Measurements from ENCODE around the gene ENGASE. TPM values are rescaled to one million over a fixed set of nuclear protein-coding genes. Genes with fewer than 3 reads are reported as not detected.

ENGASE gene
- total and polyA plus RNA-seq, 2 of the 8 experiments (the other 6 are each of a cell fraction or from before 2014, with no cell fraction given) = 9.3 to 36.1 TPM

GRCh38 chr17:79091226-79091670, 16.6 kb downstream of the ENGASE start:
- no peaks in the 10 kb centered on the region for H3K79me2 ChIP-seq (ENCODE audit: control insufficient read depth in 1 of 2, insufficient read depth in 2 of 2, low read length in 2 of 2)
- DNase-seq (ENCODE audit: low read depth in 1 of 2, low spot score in 2 of 2) (no peak), FAIRE-seq (no peak)
- POLR2A ChIA-PET (ENCODE audit: partially characterized antibody) = interaction anchor here (0.8 kb wide), 1 partner anchor 23 kb away, joined by 3 read pairs; no protein-coding TSS in a partner anchor
- H3K18ac ChIP-seq (ENCODE audit: extremely low read depth, low read length) = no peak overlapping the region
- H2BK5ac ChIP-seq (ENCODE audit: low read depth, low read length) = no peak overlapping the region
- no peak overlapping the region for H4K8ac ChIP-seq (ENCODE audit: extremely low read depth, insufficient read depth, low read length)
- CTCF ChIA-PET (ENCODE audit: partially characterized antibody) = interaction anchor here (0.6 to 11.5 kb wide), 7 partner anchors 9 to 310 kb away, joined by 3 to 291 read pairs (median 5); no protein-coding TSS in a partner anchor
- no peak overlapping the region for H3K9ac ChIP-seq (replicated peaks in 1 of 4; ENCODE audit: extremely low read depth in 1 of 4, low read depth in 3 of 4, low read length in 3 of 4)
- H4K5ac ChIP-seq (ENCODE audit: insufficient read length, low read depth, low read length) = no peak overlapping the region
- no peak overlapping the region for H3K56ac ChIP-seq (replicated peaks; ENCODE audit: insufficient read length, low read depth, low read length)
- H2BK15ac ChIP-seq (ENCODE audit: low read length) = no peak overlapping the region
- no peak overlapping the region for H2AFZ ChIP-seq (ENCODE audit: low read length)
- no peaks in the 10 kb centered on the region for H3K79me1 ChIP-seq (ENCODE audit: low read depth, low read length)
- no peak overlapping the region for H3K27ac ChIP-seq (ENCODE audit: low read depth, low read length)
- H3K4me3 ChIP-seq (ENCODE audit: extremely low read depth in 1 of 4, insufficient read depth in 2 of 4, low read depth in 3 of 4, low read length in 4 of 4) = no peak overlapping the region
- H3K27me3 ChIP-seq (replicated peaks in 1 of 4; ENCODE audit: control insufficient read depth in 3 of 4, extremely low read depth in 1 of 4, insufficient read depth in 3 of 4, low read length in 3 of 4) = no peaks in the 10 kb centered on the region
- H3K4ac ChIP-seq (replicated peaks; ENCODE audit: insufficient read length, low read depth, low read length) = no peak overlapping the region
- H2BK20ac ChIP-seq (ENCODE audit: low read length) = no peak overlapping the region
- WGBS, 2 experiments (ENCODE audit: extremely low coverage in 1 of 2, insufficient coverage in 1 of 2, insufficient read length in 1 of 2, insufficient replicate concordance in 2 of 2, low coverage in 1 of 2, low lambda C conversion rate in 2 of 2, missing lambda C conversion rate in 1 of 2) = 92% methylated on average over 7 of the region's 10 CpGs; no CpG with 5 or more reads in 1 of the 2 experiments
- no peak overlapping the region for H3K4me2 ChIP-seq (ENCODE audit: insufficient read depth in 1 of 2, low read depth in 2 of 2, low read length in 2 of 2)
- H4K91ac ChIP-seq (replicated peaks; ENCODE audit: insufficient read length, low read length) = no peak overlapping the region
- no peak overlapping the region for H3K23ac ChIP-seq (ENCODE audit: insufficient read length)
- no peaks in the 10 kb centered on the region for H3K4me1 ChIP-seq (replicated peaks in 1 of 4; ENCODE audit: control insufficient read depth in 3 of 4, insufficient read depth in 4 of 4, low read length in 3 of 4)
- no peaks in the 10 kb centered on the region for H3K9me3 ChIP-seq (ENCODE audit: insufficient read depth in 2 of 2, low read depth in 1 of 2, low read length in 1 of 2)
- H3K23me2 ChIP-seq (ENCODE audit: low read depth, low read length) = no peaks in the 10 kb centered on the region
- peaks cover 3 to 8% of the 10 kb centered on the region in 2 experiments for H4K20me1 ChIP-seq (replicated peaks in 1 of 2; ENCODE audit: control insufficient read depth in 1 of 2, insufficient read depth in 2 of 2, low read length in 2 of 2)
- no peak overlapping the region for H2BK120ac ChIP-seq (replicated peaks; ENCODE audit: low read depth, low read length)
- H2BK12ac ChIP-seq (ENCODE audit: low read depth, low read length) = no peak overlapping the region
- no peak overlapping the region for H2AK5ac ChIP-seq (ENCODE audit: low read depth, low read length)
- no peaks in the 10 kb centered on the region; a peak in 2 of 8 replicates for H3K36me3 ChIP-seq (ENCODE audit: control insufficient read depth in 2 of 4, insufficient read depth in 4 of 4, low read length in 3 of 4)
- no peak overlapping the region for H3K14ac ChIP-seq (ENCODE audit: insufficient read length)
- TF ChIP-seq KDM5A (IDR thresholded peaks at IDR 0.05; ENCODE audit: low read length) = no peak
- TF ChIP-seq POLR2AphosphoS5 (IDR thresholded peaks at IDR 0.05; ENCODE audit: low read depth, low read length) = no peak
- no peak for TF ChIP-seq RBBP5 (IDR thresholded peaks at IDR 0.05; ENCODE audit: borderline replicate concordance, low read depth, low read length)
- no peak for TF ChIP-seq KDM1A (IDR thresholded peaks at IDR 0.05; ENCODE audit: borderline replicate concordance, low read length)
- no peak for TF ChIP-seq CTCF (IDR thresholded peaks at IDR 0.05; ENCODE audit: control extremely low read depth in 1 of 3, insufficient read depth in 1 of 3, low read depth in 1 of 3, low read length in 3 of 3)
- no peak for TF ChIP-seq RFX5 (IDR thresholded peaks at IDR 0.05; ENCODE audit: borderline replicate concordance, low read depth, low read length)
- no peak for TF ChIP-seq RAD21 (IDR thresholded peaks at IDR 0.05 in 1 of 2, conservative IDR thresholded peaks at IDR 0.05 in 1 of 2; ENCODE audit: low read depth in 2 of 2, low read length in 2 of 2)
- no peak for TF ChIP-seq GTF2F1 (IDR thresholded peaks at IDR 0.05; ENCODE audit: borderline replicate concordance, low read depth, low read length)
- no peak for TF ChIP-seq SIN3A (conservative IDR thresholded peaks at IDR 0.05 in 1 of 2, IDR thresholded peaks at IDR 0.05 in 1 of 2; ENCODE audit: low read depth in 1 of 2, low read length in 2 of 2)
- TF ChIP-seq SAP30 (IDR thresholded peaks at IDR 0.05; ENCODE audit: insufficient read depth, insufficient replicate concordance, low read length) = no peak
